Activated CD4-positive, CD25-positive, alpha-beta regulatory T cell (primary cell): Measurements from ENCODE around the gene TADA2B.
"Not testable (repeated sequence)": the region's sequence is repeated elsewhere in the genome, so short reads cannot be mapped to it uniquely, and the experiment has no call there.

Experiments
- DNase-seq, 4 experiments: peaks; one replicate each; lab custom pipeline; 2025; lab: John Stamatoyannopoulos, UW

The TADA2B gene

GRCh38 chr4:7059662-7060061 lies 16.5 kb downstream of the TADA2B start:
- DNase-seq, result no peak

GRCh38 chr4:7060346-7061150 lies 17.4 kb downstream of the TADA2B start:
- no peak for DNase-seq

GRCh38 chr4:7061815-7062214 lies 18.6 kb downstream of the TADA2B start:
- no peak for DNase-seq

GRCh38 chr4:7062816-7063215 lies 19.6 kb downstream of the TADA2B start:
- DNase-seq, result no peak

GRCh38 chr4:7063362-7063761 lies 20.2 kb downstream of the TADA2B start:
- no peak for DNase-seq

- no peak for DNase-seq
These were observed 22.8 kb downstream of the TADA2B start for GRCh38 chr4:7066006-7066405.

GRCh38 chr4:7066493-7066892 lies 23.3 kb downstream of the TADA2B start:
- DNase-seq, result no peak

GRCh38 chr4:7067126-7067451 lies 23.9 kb downstream of the TADA2B start:
- DNase-seq, result no peak

GRCh38 chr4:7067452-7068278 lies 24.5 kb downstream of the TADA2B start, which contains the start of gene GRPEL1:
Gene GRPEL1, minus strand, starts transcription at chr4:7068064. Its CDS starts 32 bp downstream, at chr4:7068032.
- DNase-seq, result peak; percentile 99 to 100 (median 100)

- DNase-seq, result no peak
These were observed 25.2 kb downstream of the TADA2B start for GRCh38 chr4:7068279-7068842.

GRCh38 chr4:7068883-7069282 lies 25.7 kb downstream of the TADA2B start:
- DNase-seq, result no peak

- peak; percentile 71 to 81 (median 76) for DNase-seq
These were observed 27.7 kb downstream of the TADA2B start for GRCh38 chr4:7070729-7071511.

GRCh38 chr4:7073059-7073458 lies 29.9 kb downstream of the TADA2B start:
- DNase-seq, result no peak

GRCh38 chr4:7073526-7074390 lies 30.6 kb downstream of the TADA2B start:
- no peak for DNase-seq

GRCh38 chr4:7074426-7074825 lies 31.3 kb downstream of the TADA2B start:
- no peak for DNase-seq

- DNase-seq, result no peak
These were observed 33.0 kb downstream of the TADA2B start for GRCh38 chr4:7075962-7076695.

GRCh38 chr4:7076696-7077082 lies 33.5 kb downstream of the TADA2B start:
- no peak for DNase-seq

- DNase-seq, result no peak
These were observed 34.2 kb downstream of the TADA2B start for GRCh38 chr4:7077371-7077770.

GRCh38 chr4:7078025-7078424 lies 34.9 kb downstream of the TADA2B start:
- DNase-seq, result no peak

- not testable (repeated sequence) for DNase-seq
These were observed 36.3 kb downstream of the TADA2B start for GRCh38 chr4:7079483-7079882.
